ENCODE results near the gene SIAH3.

GRCh38 chr13:45873491-45874325 is 22.2 kb upstream of the SIAH3 start:
- TF ChIP-seq ZNF121 (tag by site-specific recombination; IDR thresholded peaks at IDR 0.05) (no peak), ZNF785 (tag by site-specific recombination; IDR thresholded peaks at IDR 0.05) (no peak), ZBTB20 (tag by site-specific recombination; IDR thresholded peaks at IDR 0.05) (no peak), REST (tag by site-specific recombination; IDR thresholded peaks at IDR 0.05) (no peak)
- TF ChIP-seq, protein P1, sequence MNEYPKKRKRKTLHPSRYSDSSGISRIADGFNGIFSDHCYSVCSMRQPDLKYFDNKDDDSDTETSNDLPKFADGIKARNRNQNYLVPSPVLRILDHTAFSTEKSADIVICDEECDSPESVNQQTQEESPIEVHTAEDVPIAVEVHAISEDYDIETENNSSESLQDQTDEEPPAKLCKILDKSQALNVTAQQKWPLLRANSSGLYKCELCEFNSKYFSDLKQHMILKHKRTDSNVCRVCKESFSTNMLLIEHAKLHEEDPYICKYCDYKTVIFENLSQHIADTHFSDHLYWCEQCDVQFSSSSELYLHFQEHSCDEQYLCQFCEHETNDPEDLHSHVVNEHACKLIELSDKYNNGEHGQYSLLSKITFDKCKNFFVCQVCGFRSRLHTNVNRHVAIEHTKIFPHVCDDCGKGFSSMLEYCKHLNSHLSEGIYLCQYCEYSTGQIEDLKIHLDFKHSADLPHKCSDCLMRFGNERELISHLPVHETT (tag by site-specific recombination; IDR thresholded peaks at IDR 0.05) = no peak
